Hepatocyte (in vitro differentiated cells): ENCODE data around the gene PLEKHA8. TPM values are rescaled to one million over a fixed set of nuclear protein-coding genes. Genes with fewer than 3 reads are reported as not detected.

Experiments used
- DNase-seq: peaks from one replicate; pipeline ENCODE4 v3.0.0-alpha.2; 2016; ENCODE audit warnings: low spot score
- H2AFZ ChIP-seq: fragments of 200-600 bp; sonication (generic); 2 replicates; pipeline ENCODE4 v1.6.0; 2016; ENCODE audit warnings: antibody characterized with exemption, mild to moderate bottlenecking
- H3K27ac ChIP-seq: fragments of 200-600 bp; sonication (generic); 2 replicates; pipeline ENCODE4 v1.5.1; 2016; ENCODE audit warnings: mild to moderate bottlenecking
- H3K27me3 ChIP-seq: fragments of 200-600 bp; sonication (generic); 2 replicates; pipeline ENCODE4 v1.6.1; 2016
- H3K36me3 ChIP-seq: fragments of 200-600 bp; sonication (generic); replicated peaks from 2 replicates; pipeline ENCODE4 v1.5.1; 2016; ENCODE audit warnings: low read depth; ENCODE audit not compliant: insufficient read depth
- H3K4me1 ChIP-seq: fragments of 200-600 bp; sonication (generic); 2 replicates; pipeline ENCODE4 v1.5.1; 2016; ENCODE audit warnings: mild to moderate bottlenecking, moderate library complexity; ENCODE audit not compliant: insufficient read depth
- H3K4me2 ChIP-seq: fragments of 200-600 bp; sonication (generic); 2 replicates; pipeline ENCODE4 v1.6.0; 2016
- H3K4me3 ChIP-seq: fragments of 200-600 bp; sonication (generic); 2 replicates; pipeline ENCODE4 v1.5.1; 2016; ENCODE audit warnings: mild to moderate bottlenecking
- H3K79me2 ChIP-seq: fragments of 200-600 bp; sonication (generic); 2 replicates; pipeline ENCODE4 v1.6.0; 2017; ENCODE audit warnings: mild to moderate bottlenecking
- H3K9me2 ChIP-seq: fragments of 200-600 bp; sonication (generic); replicated peaks from 2 replicates; pipeline ENCODE4 v1.6.0; 2017; ENCODE audit warnings: mild to moderate bottlenecking; ENCODE audit not compliant: insufficient read depth
- H3K9me3 ChIP-seq: fragments of 200-600 bp; sonication (generic); 2 replicates; pipeline ENCODE4 v1.5.1; 2016; ENCODE audit warnings: low read depth, mild to moderate bottlenecking
- H4K20me1 ChIP-seq: fragments of 200-600 bp; sonication (generic); 2 replicates; pipeline ENCODE4 v1.6.0; 2016; ENCODE audit warnings: mild to moderate bottlenecking; ENCODE audit not compliant: insufficient read depth, poor library complexity, severe bottlenecking
- EZH2 ChIP-seq: fragments of 200-600 bp; sonication (generic); IDR thresholded peaks from 2 replicates; pipeline ENCODE4 v1.6.1; 2016; ENCODE audit warnings: antibody characterized with exemption, mild to moderate bottlenecking, borderline replicate concordance
- EZH2phosphoT487 ChIP-seq: fragments of 200-600 bp; sonication (generic); IDR thresholded peaks from one replicate; pipeline ENCODE4 v1.6.1; 2018; ENCODE audit warnings: antibody characterized with exemption, mild to moderate bottlenecking, low read depth, moderate library complexity; ENCODE audit not compliant: unreplicated experiment, severe bottlenecking
- WGBS: methylation state at CpG from one replicate; pipeline ENCODE4 v1.1.6; 2016; ENCODE audit warnings: low lambda C conversion rate; ENCODE audit errors: missing lambda C conversion rate; 5-methylcytosine and 5-hydroxymethylcytosine counted together
- polyA plus RNA-seq: library from polyadenylated mRNA; unstranded; fragments of >200 nt; fragmentation: Nextera tagmentation; extraction: Ambion mirVana; gene quantifications from 2 replicates; pipeline ENCODE4 v1.2.1, GENCODE V29; 2016
- total RNA-seq: library from RNA; depleted of rRNA; stranded (reverse); fragments of >200 nt; gene quantifications from 2 replicates; pipeline ENCODE4 v1.2.3, GENCODE V29; 2014
- TF ChIP-seq, protein P1 (sequence below): fragments of 200-600 bp; sonication (generic); IDR thresholded peaks from 2 replicates; pipeline ENCODE4 v1.5.1; 2016; ENCODE audit warnings: antibody characterized with exemption, mild to moderate bottlenecking; ENCODE audit not compliant: poor library complexity

Gene PLEKHA8
- total and polyA plus RNA-seq, 2 experiments from 2014 or later: 8.7 to 17.9 TPM

DNA sequence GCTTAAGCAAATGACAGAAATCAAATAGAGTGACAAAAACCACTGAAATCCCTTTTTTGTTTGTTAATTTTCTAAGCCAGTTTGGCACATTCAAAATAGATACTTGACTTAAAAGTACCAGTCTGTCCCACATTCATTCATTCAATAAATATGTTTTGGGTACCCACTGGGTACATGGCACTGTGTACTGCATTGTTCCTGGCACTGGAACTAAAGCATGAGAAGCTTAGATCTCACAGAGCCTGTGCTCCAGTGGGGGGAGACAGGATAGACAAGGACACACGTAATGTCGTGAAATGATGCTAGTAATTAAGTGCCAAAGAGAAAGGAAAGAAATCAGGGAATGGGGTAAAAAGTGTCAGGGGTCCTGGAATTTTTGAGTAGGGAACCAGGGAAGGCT, 119.6 kb downstream of the PLEKHA8 start:
- TF ChIP-seq EZH2: no peak
- no peak for TF ChIP-seq EZH2phosphoT487
- TF ChIP-seq, protein P1, sequence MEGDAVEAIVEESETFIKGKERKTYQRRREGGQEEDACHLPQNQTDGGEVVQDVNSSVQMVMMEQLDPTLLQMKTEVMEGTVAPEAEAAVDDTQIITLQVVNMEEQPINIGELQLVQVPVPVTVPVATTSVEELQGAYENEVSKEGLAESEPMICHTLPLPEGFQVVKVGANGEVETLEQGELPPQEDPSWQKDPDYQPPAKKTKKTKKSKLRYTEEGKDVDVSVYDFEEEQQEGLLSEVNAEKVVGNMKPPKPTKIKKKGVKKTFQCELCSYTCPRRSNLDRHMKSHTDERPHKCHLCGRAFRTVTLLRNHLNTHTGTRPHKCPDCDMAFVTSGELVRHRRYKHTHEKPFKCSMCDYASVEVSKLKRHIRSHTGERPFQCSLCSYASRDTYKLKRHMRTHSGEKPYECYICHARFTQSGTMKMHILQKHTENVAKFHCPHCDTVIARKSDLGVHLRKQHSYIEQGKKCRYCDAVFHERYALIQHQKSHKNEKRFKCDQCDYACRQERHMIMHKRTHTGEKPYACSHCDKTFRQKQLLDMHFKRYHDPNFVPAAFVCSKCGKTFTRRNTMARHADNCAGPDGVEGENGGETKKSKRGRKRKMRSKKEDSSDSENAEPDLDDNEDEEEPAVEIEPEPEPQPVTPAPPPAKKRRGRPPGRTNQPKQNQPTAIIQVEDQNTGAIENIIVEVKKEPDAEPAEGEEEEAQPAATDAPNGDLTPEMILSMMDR: no peak
- 93% methylated on average over 2 of the region's 2 CpGs for WGBS
- Histone ChIP-seq H3K9me2 (no peaks in the 10 kb centered on the region), H4K20me1 (no peaks in the 10 kb centered on the region), H3K9me3 (no peaks in the 10 kb centered on the region), H3K27ac (no peak overlapping the region), H3K36me3 (no peaks in the 10 kb centered on the region), H3K4me2 (no peak overlapping the region), H3K27me3 (no peaks in the 10 kb centered on the region), H3K4me1 (peaks cover 7% of the 10 kb centered on the region), H2AFZ (no peak overlapping the region), H3K4me3 (no peak overlapping the region), H3K79me2 (no peaks in the 10 kb centered on the region)
- DNase-seq: no peak

DNA sequence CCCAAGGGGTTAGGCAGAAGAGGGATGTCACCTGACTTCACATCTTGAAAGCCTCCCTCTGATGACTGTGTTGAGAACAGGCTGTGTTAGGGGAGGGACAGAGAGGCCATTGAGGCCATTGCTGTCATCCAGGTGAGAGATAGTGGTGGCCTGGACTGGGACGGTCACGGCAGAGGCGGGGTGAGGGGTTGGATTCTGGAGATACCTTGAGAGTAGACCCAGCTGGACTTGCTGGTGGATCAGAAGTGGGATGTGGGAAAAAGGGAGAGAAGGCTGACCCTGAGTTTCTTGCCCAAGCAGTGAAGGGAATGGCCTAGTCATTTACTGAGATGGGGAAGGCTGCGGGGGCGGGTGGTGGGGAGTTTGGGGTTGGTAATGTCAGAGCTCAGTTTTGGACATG, 120.2 kb downstream of the PLEKHA8 start:
- Histone ChIP-seq H3K4me1 (peaks cover under 1% of the 10 kb centered on the region), H2AFZ (no peak overlapping the region), H4K20me1 (no peaks in the 10 kb centered on the region), H3K9me2 (no peaks in the 10 kb centered on the region), H3K79me2 (no peaks in the 10 kb centered on the region), H3K4me3 (no peak overlapping the region), H3K4me2 (no peak overlapping the region), H3K27ac (no peak overlapping the region), H3K9me3 (no peaks in the 10 kb centered on the region), H3K36me3 (no peaks in the 10 kb centered on the region), H3K27me3 (no peaks in the 10 kb centered on the region)
- no peak for DNase-seq
- TF ChIP-seq EZH2phosphoT487 (no peak), EZH2 (no peak)
- TF ChIP-seq, protein P1: no peak
- WGBS: 98% methylated on average over 5 of the region's 5 CpGs

DNA sequence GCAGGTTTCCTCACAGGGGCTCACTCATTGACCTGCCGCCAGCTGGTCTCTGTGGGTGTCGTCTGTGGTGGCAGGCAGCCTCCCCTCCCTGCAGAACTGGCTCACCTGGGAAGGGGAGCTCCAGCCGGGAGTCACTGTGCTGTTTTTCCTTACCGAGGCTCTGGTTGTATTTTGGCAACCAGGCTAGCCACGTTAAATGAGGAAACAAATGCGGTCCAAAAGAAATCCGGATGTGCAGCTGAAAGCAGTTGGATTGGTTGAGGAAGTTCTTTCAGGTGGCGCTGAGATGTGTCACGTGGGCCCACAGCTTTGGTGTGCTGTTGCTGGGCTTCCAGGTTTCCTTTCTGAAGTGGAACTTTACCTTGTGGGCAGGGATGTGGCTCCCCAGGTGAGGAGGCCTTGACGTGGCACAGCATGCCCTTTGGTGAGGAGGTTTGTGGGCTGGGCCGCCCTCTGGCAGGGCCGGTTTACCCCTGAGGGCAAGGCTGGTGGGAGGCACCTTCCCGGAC, 120.8 kb downstream of the PLEKHA8 start:
- no peak overlapping the region for H3K4me2 ChIP-seq
- H2AFZ ChIP-seq: no peak overlapping the region
- no peaks in the 10 kb centered on the region for H3K36me3 ChIP-seq
- TF ChIP-seq, protein P1: no peak
- TF ChIP-seq EZH2: no peak
- no peaks in the 10 kb centered on the region for H3K9me3 ChIP-seq
- H3K4me3 ChIP-seq: no peak overlapping the region
- H3K9me2 ChIP-seq: no peaks in the 10 kb centered on the region
- H3K27me3 ChIP-seq: no peaks in the 10 kb centered on the region
- H3K79me2 ChIP-seq: no peaks in the 10 kb centered on the region
- no peak overlapping the region for H3K27ac ChIP-seq
- H4K20me1 ChIP-seq: no peaks in the 10 kb centered on the region
- no peaks in the 10 kb centered on the region for H3K4me1 ChIP-seq
- 86% methylated on average over 13 of the region's 13 CpGs for WGBS
- DNase-seq: no peak
